Osteocyte (in vitro differentiated cells): ENCODE results near the gene TMEM62. TPM values are rescaled to one million over a fixed set of nuclear protein-coding genes. Genes with fewer than 3 reads are reported as not detected.

Experiments
- DNase-seq: peaks from one replicate; pipeline ENCODE4 v3.0.0; 2021; ENCODE audit warnings: mixed read lengths; ENCODE audit not compliant: unreplicated experiment; ENCODE audit errors: extremely low spot score
- H3K27ac Mint-ChIP-seq: one replicate; pipeline ENCODE4 v1.8.0; 2021; ENCODE audit warnings: mild to moderate bottlenecking, mixed read lengths; ENCODE audit not compliant: unreplicated experiment
- H3K27me3 Mint-ChIP-seq: one replicate; pipeline ENCODE4 v1.8.0; 2021; ENCODE audit warnings: mixed read lengths; ENCODE audit not compliant: unreplicated experiment
- H3K36me3 Mint-ChIP-seq: one replicate; pipeline ENCODE4 v1.8.0; 2021; ENCODE audit warnings: mixed read lengths; ENCODE audit not compliant: unreplicated experiment
- H3K4me1 Mint-ChIP-seq: one replicate; pipeline ENCODE4 v1.8.0; 2021; ENCODE audit warnings: mixed read lengths; ENCODE audit not compliant: unreplicated experiment
- H3K4me3 Mint-ChIP-seq: one replicate; pipeline ENCODE4 v1.8.0; 2021; ENCODE audit warnings: mild to moderate bottlenecking, moderate library complexity, mixed read lengths; ENCODE audit not compliant: unreplicated experiment
- H3K9me3 Mint-ChIP-seq: one replicate; pipeline ENCODE4 v1.8.0; 2021; ENCODE audit warnings: mixed read lengths; ENCODE audit not compliant: unreplicated experiment
- CTCF ChIP-seq: fragments of 200-600 bp; sonication (generic); IDR thresholded peaks from 2 replicates; pipeline ENCODE4 v1.5.0; 2021; ENCODE audit warnings: antibody characterized with exemption, mild to moderate bottlenecking, moderate library complexity
- total RNA-seq: library from RNA; stranded (reverse); gene quantifications from 2 replicates; pipeline ENCODE4 v1.2.1, GENCODE V29; 2021

Gene TMEM62
- total RNA-seq, 1 donor from 2014 or later: 11.7 TPM

- Mint-ChIP-seq H3K27me3 (no peaks in the 10 kb centered on the region), H3K4me1 (peaks cover 22% of the 10 kb centered on the region)
Measured at GRCh38 chr15:43100971-43101370, 32.4 kb upstream of the TMEM62 start.

GRCh38 chr15:43102187-43102586, 31.2 kb upstream of the TMEM62 start:
- peaks cover 25% of the 10 kb centered on the region for H3K4me1 Mint-ChIP-seq

More at GRCh38 chr15:43100971-43101370, 32.4 kb upstream of the TMEM62 start:
- no peaks in the 10 kb centered on the region for H3K9me3 Mint-ChIP-seq
- no peak overlapping the region for H3K27ac Mint-ChIP-seq
- TF ChIP-seq CTCF: no peak
- peaks cover 34% of the 10 kb centered on the region for H3K36me3 Mint-ChIP-seq
- H3K4me3 Mint-ChIP-seq: no peak overlapping the region
- DNase-seq: no peak

GRCh38 chr15:43103907-43104306, 29.5 kb upstream of the TMEM62 start:
- Mint-ChIP-seq H3K27ac (no peak overlapping the region), H3K27me3 (no peaks in the 10 kb centered on the region), H3K9me3 (no peaks in the 10 kb centered on the region), H3K4me1 (peaks cover 25% of the 10 kb centered on the region), H3K4me3 (no peak overlapping the region), H3K36me3 (peaks cover 21% of the 10 kb centered on the region)
- TF ChIP-seq CTCF: no peak
- DNase-seq: no peak

More at GRCh38 chr15:43102187-43102586, 31.2 kb upstream of the TMEM62 start:
- DNase-seq: no peak
- Mint-ChIP-seq H3K4me3 (no peak overlapping the region), H3K9me3 (no peaks in the 10 kb centered on the region), H3K36me3 (peaks cover 28% of the 10 kb centered on the region), H3K27ac (no peak overlapping the region), H3K27me3 (no peaks in the 10 kb centered on the region)
- TF ChIP-seq CTCF: no peak

GRCh38 chr15:43104426-43104825, 29.0 kb upstream of the TMEM62 start:
- no peak for TF ChIP-seq CTCF
- peak overlapping the region; percentile 52 for H3K4me3 Mint-ChIP-seq
- no peak overlapping the region for H3K27ac Mint-ChIP-seq
- no peaks in the 10 kb centered on the region for H3K9me3 Mint-ChIP-seq
- H3K36me3 Mint-ChIP-seq: peaks cover 21% of the 10 kb centered on the region
- H3K4me1 Mint-ChIP-seq: peaks cover 25% of the 10 kb centered on the region
- H3K27me3 Mint-ChIP-seq: no peaks in the 10 kb centered on the region
- no peak for DNase-seq

GRCh38 chr15:43105077-43105736, 28.2 kb upstream of the TMEM62 start:
- DNase-seq: no peak
- H3K36me3 Mint-ChIP-seq: peaks cover 16% of the 10 kb centered on the region

More at GRCh38 chr15:43105077-43105736, 28.2 kb upstream of the TMEM62 start:
- H3K4me3 Mint-ChIP-seq: peak overlapping the region; percentile 91
- no peaks in the 10 kb centered on the region for H3K27me3 Mint-ChIP-seq
- TF ChIP-seq CTCF: no peak
- H3K27ac Mint-ChIP-seq: peak overlapping the region; percentile 98
- no peaks in the 10 kb centered on the region for H3K9me3 Mint-ChIP-seq
- H3K4me1 Mint-ChIP-seq: peaks cover 25% of the 10 kb centered on the region
